K562 treated with DMSO at 1 percent for 4 hours (cell line): ENCODE measurements around the gene MTIF2. TPM values are rescaled to one million over a fixed set of nuclear protein-coding genes. Genes with fewer than 3 reads are reported as not detected.

ENCODE experiments used
- total RNA-seq: library from RNA; unstranded; fragments of 300-600 nt; gene quantifications from 2 replicates; pipeline ENCODE4 v1.2.3, GENCODE V29; 2022; ENCODE audit not compliant: insufficient read depth

The MTIF2 gene
- 33.5 and 39.2 TPM in 2 replicates for total RNA-seq

GRCh38 chr2:55268907-55269644 lies at the start of gene MTIF2:
Gene MTIF2 (minus strand): TSS chr2:55269231. CDS start chr2:55263858, 5,373 bp downstream.

GRCh38 chr2:55232084-55232862 lies 36.8 kb downstream of the MTIF2 start, which contains the start of the genes CLHC1 and RPS27A:
Gene CLHC1 (minus strand): TSS chr2:55232293. CDS start chr2:55222411, 9,882 bp downstream.
Gene RPS27A (plus strand): TSS chr2:55232688. CDS start chr2:55232825, 137 bp downstream.

Other genes with a start within 250 kb of the MTIF2 start
- 397 and 424 TPM in 2 replicates for gene RTN4, start 218.8 kb downstream of the MTIF2 start, total RNA-seq
- 2.7 and 14.1 TPM in 2 replicates for gene CLHC1, start 36.9 kb downstream of the MTIF2 start, total RNA-seq
- 1,717 and 1,841 TPM in 2 replicates for gene RPS27A, start 36.5 kb downstream of the MTIF2 start, total RNA-seq
- 23.0 and 27.6 TPM in 2 replicates for gene CCDC88A, start 150.6 kb upstream of the MTIF2 start, total RNA-seq